ENCODE measurements around the gene TIGD7. TPM values are rescaled to one million over a fixed set of nuclear protein-coding genes. Genes with fewer than 3 reads are reported as not detected.

Gene TIGD7
- total RNA-seq, 1 experiment from 2014 or later, result 0.49 TPM

DNA sequence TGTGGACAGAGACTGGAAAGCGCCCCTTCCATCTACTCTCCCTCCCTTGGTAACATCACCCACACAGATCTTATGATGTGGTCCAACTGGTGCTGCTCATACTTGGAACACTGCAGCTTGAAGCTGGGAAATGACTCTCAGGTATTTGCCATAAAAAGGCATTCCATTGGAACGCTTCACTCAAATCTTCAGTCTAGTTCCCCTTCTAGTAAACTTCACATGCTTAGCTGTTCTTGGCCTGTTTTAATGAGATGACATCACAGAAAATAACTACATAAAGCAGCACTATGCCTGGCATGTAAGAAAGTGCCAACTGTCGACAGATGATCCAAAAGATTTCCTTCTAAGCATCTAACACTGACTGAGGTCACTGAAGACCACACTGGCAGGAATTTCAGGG is 12.6 kb downstream of the TIGD7 start:
- CTCF ChIA-PET, result no interaction called here
- H3K79me2 ChIP-seq (ENCODE audit: insufficient read depth, low read length), result peaks cover 33% of the 10 kb centered on the region
- peaks cover 33 to 38% of the 10 kb centered on the region in 2 experiments; a peak in 3 of 4 replicates for H3K9me3 ChIP-seq (ENCODE audit: control insufficient read depth in 1 of 2, insufficient read depth in 1 of 2, low read depth in 1 of 2, low read length in 2 of 2)
- H3K4me3 ChIP-seq (replicated peaks in 1 of 2; ENCODE audit: low read depth in 1 of 2, low read length in 2 of 2), result no peak overlapping the region
- RAD21 ChIA-PET (ENCODE audit: low non-redundant PET in 1 of 2, low total read pairs in 2 of 2, uncharacterized antibody in 2 of 2, unreplicated experiment in 2 of 2), result no interaction called here
- POLR2A ChIA-PET, result no interaction called here
- BruUV-seq (replicated peaks), result no TSS peak
- ATAC-seq (no peak; the same call in 1 of the 2 replicates), DNase-seq (ENCODE audit: low read depth, low spot score) (no peak)
- H3K9me2 ChIP-seq (ENCODE audit: insufficient read depth), result no peaks in the 10 kb centered on the region
- H3K36me3 ChIP-seq (ENCODE audit: control insufficient read depth in 1 of 2, insufficient read depth in 2 of 2, low read length in 2 of 2), result peaks cover 13 to 52% of the 10 kb centered on the region in 2 experiments
- H2AFZ ChIP-seq (ENCODE audit: low read depth, low read length, poor library complexity, severe bottlenecking), result no peak overlapping the region
- no peak overlapping the region for H3K9ac ChIP-seq (ENCODE audit: low read length)
- no peaks in the 10 kb centered on the region for H4K20me1 ChIP-seq (ENCODE audit: insufficient read depth)
- no peaks in the 10 kb centered on the region for H3K4me1 ChIP-seq (ENCODE audit: control insufficient read depth in 1 of 2, insufficient read depth in 2 of 2, low read length in 2 of 2)
- TF ChIP-seq SIN3A (IDR thresholded peaks at IDR 0.05; ENCODE audit: low read depth) (no peak), REST (IDR thresholded peaks at IDR 0.05; ENCODE audit: low read depth) (no peak)
- H3K27me3 ChIP-seq (ENCODE audit: insufficient read depth, low read length), result no peaks in the 10 kb centered on the region
- no peak overlapping the region for H3K27ac ChIP-seq (ENCODE audit: low read depth, low read length)
- intact Hi-C loops (cut with micrococcal nuclease), result no loop called here
- H3K4me2 ChIP-seq (ENCODE audit: low read length), result no peak overlapping the region

DNA sequence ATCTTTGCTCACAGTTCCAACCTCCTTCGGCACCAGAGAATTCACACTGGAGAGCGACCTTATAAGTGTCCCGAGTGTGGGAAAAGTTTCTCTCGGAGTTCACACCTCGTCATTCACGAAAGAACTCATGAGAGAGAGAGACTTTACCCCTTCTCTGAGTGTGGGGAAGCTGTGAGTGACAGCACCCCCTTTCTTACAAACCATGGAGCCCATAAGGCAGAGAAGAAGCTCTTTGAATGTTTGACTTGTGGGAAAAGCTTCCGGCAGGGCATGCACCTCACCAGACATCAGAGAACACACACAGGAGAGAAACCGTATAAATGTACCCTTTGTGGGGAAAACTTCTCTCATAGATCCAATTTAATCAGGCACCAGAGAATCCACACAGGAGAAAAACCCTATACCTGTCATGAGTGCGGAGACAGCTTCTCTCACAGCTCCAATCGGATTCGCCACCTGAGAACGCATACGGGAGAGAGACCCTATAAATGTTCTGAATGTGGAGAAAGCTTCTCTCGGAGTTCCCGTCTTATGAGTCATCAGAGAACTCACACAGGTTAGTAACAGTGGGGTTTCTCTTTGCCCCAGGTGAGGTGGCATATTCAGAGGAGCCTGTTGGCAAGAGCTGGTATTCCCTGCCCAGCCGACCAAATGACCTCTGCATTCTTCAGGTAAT is 15.1 kb downstream of the TIGD7 start:
- H3K36me3 ChIP-seq (ENCODE audit: control insufficient read depth in 1 of 2, insufficient read depth in 2 of 2, low read length in 2 of 2), result peaks cover 25 to 75% of the 10 kb centered on the region in 2 experiments
- POLR2A ChIA-PET, result no interaction called here
- intact Hi-C loops (cut with micrococcal nuclease), result no loop called here

More for the DNA sequence above, 15.1 kb downstream of the TIGD7 start:
- RAD21 ChIA-PET (ENCODE audit: low non-redundant PET in 1 of 2, low total read pairs in 2 of 2, uncharacterized antibody in 2 of 2, unreplicated experiment in 2 of 2), result no interaction called here
- H3K4me2 ChIP-seq (ENCODE audit: low read length), result no peak overlapping the region
- no peaks in the 10 kb centered on the region for H3K27me3 ChIP-seq (ENCODE audit: insufficient read depth, low read length)
- ATAC-seq (no peak), DNase-seq (ENCODE audit: low read depth, low spot score) (no peak)
- peak; percentile 52 for TF ChIP-seq ZNF274 (IDR thresholded peaks at IDR 0.05; ENCODE audit: low read depth, low read length)
- no peak for TF ChIP-seq MAX (IDR thresholded peaks at IDR 0.05)
- no peak overlapping the region for H3K9ac ChIP-seq (ENCODE audit: low read length)
- H3K4me1 ChIP-seq (ENCODE audit: control insufficient read depth in 1 of 2, insufficient read depth in 2 of 2, low read length in 2 of 2), result no peaks in the 10 kb centered on the region
- BruUV-seq (replicated peaks), result no TSS peak
- no peak overlapping the region for H3K27ac ChIP-seq (ENCODE audit: low read depth, low read length)
- no peak overlapping the region for H3K4me3 ChIP-seq (replicated peaks in 1 of 2; ENCODE audit: low read depth in 1 of 2, low read length in 2 of 2)
- H3K9me2 ChIP-seq (ENCODE audit: insufficient read depth), result no peaks in the 10 kb centered on the region
- H4K20me1 ChIP-seq (ENCODE audit: insufficient read depth), result no peaks in the 10 kb centered on the region
- peaks cover 57% of the 10 kb centered on the region for H3K79me2 ChIP-seq (ENCODE audit: insufficient read depth, low read length)
- CTCF ChIA-PET, result no interaction called here
- H2AFZ ChIP-seq (ENCODE audit: low read depth, low read length, poor library complexity, severe bottlenecking), result no peak overlapping the region
- H3K9me3 ChIP-seq (ENCODE audit: control insufficient read depth in 1 of 2, insufficient read depth in 1 of 2, low read depth in 1 of 2, low read length in 2 of 2), result peaks cover 33 to 38% of the 10 kb centered on the region in 2 experiments; a peak in 3 of 4 replicates

Data from HCT116 (cell line).